Measurements from ENCODE around the gene AFF1.
"Not testable (repeated sequence)": the region's sequence is repeated elsewhere in the genome, so short reads cannot be mapped to it uniquely, and the experiment has no call there.

Gene AFF1

GRCh38 chr4:86978709-86979108 is 43.9 kb downstream of the AFF1 start:
- DNase-seq, result no peak

DNA sequence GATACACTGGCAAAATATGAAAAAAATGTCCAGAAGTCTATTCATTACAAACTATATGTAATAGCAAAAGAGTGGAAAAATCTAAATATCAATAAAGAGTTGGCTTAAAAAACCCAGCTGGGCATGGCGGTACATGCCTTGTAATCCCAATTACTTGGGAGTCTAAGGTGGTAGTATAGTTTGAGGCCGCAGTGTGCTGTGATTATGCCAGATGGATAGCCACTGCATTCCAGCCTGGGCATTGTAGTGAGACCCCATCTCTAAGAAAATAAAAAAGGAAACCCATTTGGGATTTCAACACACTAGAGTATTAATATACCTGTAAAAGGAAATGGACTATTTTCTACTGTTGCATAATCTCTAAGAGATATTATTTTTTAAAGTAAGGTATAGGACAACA is 45.4 kb downstream of the AFF1 start:
- no peak for DNase-seq

- peak; percentile 11 for DNase-seq
Observed at GRCh38 chr4:86981789-86982188, 47.0 kb downstream of the AFF1 start.

- not testable (repeated sequence) for DNase-seq
Observed at GRCh38 chr4:86985852-86986251, 51.0 kb downstream of the AFF1 start.

DNA sequence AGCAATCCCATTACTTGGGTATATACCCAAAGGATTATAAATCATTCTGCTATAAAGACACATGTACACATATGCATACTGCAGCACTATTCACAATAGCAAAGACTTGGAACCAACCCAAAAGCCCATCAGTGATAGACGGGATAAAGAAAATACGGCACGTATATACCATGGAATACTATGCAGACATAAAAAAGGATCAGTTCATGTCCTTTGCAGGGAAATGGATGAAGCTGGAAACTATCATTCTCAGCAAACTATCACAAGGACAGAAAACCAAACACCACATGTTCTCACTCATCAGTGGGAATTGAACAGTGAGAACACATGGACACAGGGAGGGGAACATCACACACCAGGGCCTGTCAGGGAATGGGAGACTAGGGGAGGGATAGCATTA is 54.8 kb downstream of the AFF1 start:
- not testable (repeated sequence) for DNase-seq

- no peak for DNase-seq
Observed at GRCh38 chr4:86990510-86990909, 55.7 kb downstream of the AFF1 start.

- no peak for DNase-seq
Observed at GRCh38 chr4:86991994-86992393, 57.2 kb downstream of the AFF1 start.

- no peak for DNase-seq
Observed at GRCh38 chr4:86993909-86994681, 59.3 kb downstream of the AFF1 start.

DNA sequence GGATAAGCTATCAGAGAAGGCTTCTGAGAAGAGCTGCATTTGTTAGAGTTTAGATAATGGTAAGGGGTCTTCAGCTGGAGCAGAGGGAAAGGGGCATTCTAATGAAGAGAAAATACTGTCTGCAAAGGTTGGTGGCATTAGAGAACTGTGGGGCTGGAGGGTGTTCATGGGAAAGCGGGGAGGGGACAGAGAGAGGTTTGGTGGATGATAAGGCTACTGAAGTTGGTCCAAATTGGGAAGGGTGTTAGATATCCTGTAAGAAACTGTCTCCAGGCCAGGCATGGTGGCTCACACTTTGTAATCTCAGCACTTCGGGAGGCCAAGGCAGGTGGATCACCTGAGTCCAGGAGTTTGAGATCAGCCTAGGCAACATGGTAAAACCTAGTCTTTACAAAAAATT is 59.9 kb downstream of the AFF1 start:
- DNase-seq, result no peak

GRCh38 chr4:86996510-86996909 is 61.7 kb downstream of the AFF1 start:
- not testable (repeated sequence) for DNase-seq

- no peak for DNase-seq
Observed at GRCh38 chr4:86999136-86999643, 64.4 kb downstream of the AFF1 start.

DNA sequence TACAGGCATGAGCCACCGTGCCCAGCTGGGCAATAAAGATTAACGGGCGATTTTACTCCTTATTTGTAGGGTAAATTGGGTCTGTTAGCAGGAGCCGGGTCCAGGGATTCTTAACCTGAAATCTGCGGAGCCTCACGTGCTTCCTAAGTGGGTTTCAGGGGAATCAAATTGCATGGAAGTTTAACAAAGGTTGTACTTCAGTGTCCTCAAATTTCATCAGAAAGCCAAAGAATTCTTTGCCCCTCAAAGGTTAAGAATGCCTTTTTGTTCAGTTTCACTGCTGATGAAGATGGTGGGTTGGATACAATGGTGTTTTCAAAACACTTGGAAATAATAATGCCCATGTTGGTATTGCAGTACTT is 67.9 kb downstream of the AFF1 start:
- no peak for DNase-seq

DNA sequence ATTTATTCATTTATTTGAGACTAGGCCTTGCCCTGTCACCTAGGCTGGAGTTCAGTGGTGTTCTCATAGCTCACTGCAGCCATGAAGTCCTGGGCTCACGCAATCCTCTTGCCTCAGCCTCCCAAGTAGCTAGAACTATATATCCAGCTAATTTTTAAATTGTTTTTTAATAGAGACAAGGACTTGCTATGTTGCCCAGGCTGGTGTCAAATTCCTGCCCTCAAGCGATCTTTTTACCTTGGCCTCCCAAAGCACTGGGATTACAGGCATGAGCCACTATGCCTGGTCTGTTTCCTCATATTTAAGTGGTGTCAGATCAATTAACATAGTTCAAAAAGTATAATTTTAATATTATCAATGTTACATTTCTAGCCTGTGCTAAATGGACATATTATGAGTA is 68.5 kb downstream of the AFF1 start:
- DNase-seq, result no peak

DNA sequence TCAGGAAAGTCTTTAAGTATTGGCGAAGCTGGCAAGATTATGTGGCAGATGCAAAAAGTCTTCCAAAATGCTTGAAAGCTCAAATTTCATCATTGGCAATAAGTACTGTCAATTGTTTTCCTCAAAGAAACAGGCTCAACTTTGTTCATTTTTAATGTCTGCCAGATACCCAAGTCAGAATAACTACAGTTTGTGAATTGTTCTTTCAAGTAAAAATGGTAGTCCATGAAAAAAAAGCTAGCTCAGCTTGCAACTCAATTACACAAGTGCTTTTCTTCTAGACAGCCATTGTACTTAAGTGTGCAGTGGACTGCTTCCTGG is 70.5 kb downstream of the AFF1 start:
- DNase-seq, result no peak

GRCh38 chr4:87005690-87006425 is 71.0 kb downstream of the AFF1 start:
- peak; percentile 42 for DNase-seq

GRCh38 chr4:87006426-87006675 is 71.5 kb downstream of the AFF1 start:
- no peak for DNase-seq

GRCh38 chr4:87006676-87007527 is 72.1 kb downstream of the AFF1 start:
- DNase-seq, result peak; percentile 87

DNA sequence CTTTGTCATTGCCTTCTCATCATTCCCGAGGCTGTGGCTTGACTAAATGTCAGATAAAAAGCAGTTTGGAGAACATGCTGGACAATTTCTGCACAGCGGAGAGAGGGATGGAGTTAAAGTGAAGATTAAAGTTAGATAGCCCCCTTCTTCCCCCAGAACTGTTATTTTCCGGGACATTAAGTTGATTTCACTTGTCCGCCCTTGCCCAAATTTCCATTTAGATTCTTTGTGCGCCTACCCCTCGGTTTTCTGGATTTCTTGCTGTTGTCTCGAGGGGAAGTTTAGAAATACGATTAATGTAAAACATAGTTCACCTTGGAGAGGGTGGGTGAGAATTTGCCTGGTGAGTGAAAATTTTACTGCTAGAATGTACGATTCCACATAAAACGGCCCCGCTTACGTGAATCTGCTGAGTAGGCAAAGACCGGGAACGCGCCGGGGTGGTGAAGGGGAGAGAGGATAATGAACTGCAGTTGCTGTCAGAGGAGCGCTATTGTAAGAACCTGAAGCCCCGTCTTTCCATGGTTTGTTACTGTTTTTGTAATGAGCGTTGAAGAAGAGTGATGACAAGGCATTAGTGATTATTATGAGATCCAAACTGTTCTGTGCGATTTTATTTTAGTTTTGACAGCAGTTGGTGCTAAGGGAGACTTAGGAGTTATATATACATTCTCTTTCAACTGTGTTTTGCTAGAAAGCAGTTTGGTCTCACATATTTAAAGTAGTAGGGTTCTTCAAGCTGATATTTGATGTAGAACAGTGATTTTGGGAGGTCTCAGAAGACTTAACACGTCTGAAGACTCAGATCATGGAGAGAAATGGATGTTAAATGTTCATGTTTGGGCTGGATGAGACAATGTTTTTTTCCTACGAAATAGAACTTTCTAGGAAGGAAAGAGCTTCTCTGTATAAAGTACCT is 73.0 kb downstream of the AFF1 start:
- DNase-seq, result peak; percentile 46

DNA sequence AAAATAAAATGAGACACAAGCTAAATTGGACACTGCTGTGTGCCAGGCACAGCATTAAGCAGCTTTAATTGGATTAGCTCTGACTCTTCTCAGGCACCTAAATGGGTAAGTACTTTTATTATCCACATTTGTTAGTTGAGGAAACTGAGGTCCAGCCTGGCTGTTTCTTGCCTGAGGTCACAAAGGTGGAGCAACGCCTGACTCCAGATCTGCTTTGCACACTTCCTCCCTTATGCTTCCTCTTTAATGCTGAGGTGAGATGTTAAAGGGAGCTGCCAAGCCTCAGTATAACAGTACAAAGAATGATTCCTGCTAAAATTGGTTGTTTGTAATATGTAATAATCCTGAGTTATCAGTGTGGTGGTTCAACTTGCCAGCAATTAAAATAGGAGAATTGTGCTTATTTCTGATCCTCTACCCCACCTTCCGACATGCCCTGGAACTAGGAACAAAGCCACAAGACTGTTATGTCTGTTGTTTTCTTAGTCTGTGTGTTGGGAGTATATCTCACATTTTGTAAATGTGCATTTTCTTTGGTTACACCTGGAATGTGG is 74.4 kb downstream of the AFF1 start:
- DNase-seq, result peak; percentile 14

- DNase-seq, result no peak
Observed at GRCh38 chr4:87010192-87010591, 75.4 kb downstream of the AFF1 start.

DNA sequence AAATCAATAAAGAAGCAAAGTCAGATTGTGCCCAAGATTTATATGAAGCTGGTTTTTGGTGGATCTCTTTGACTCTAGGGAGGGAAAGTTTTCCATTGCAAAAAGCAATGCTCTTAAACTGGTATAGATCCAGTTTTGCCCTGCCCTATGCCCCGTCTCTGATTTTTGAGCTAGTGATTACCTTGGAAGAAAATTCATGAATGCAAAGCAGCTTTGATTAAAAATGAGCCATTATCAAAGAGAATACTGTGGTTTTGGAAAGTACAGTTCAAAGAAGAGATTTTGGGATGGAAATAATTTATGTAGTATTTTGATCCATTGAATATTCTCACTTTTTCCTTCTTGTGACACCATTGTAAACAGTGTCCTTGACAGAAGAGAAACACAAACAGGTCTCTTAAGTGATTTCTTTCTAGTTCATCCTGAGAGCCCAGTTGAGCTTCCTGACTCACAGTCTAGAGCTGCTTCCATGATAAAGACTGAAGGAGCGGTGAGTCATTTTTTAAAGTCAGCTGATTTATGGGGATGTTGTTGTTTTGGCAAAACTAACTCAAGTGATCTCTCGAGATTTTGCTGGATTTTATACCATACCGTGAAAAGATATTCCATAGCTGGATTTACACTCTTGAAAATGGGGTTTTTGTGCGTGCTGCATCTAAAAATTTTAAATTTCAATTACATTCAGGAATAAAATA is 76.7 kb downstream of the AFF1 start:
- DNase-seq, result no peak
